22Rv1 (cell line): ENCODE results near the gene DNM2.

Source experiments
- ZFX ChIP-seq: fragments of 450-650 bp; IDR thresholded peaks from 2 replicates; pipeline ENCODE4 v1.6.1; 2017; ENCODE audit warnings: antibody characterized with exemption, borderline replicate concordance
- TF ChIP-seq, protein P1 (sequence below): fragments of 450-650 bp; IDR thresholded peaks from 2 replicates; pipeline ENCODE4 v1.5.1; 2017; ENCODE audit warnings: mild to moderate bottlenecking

DNA sequence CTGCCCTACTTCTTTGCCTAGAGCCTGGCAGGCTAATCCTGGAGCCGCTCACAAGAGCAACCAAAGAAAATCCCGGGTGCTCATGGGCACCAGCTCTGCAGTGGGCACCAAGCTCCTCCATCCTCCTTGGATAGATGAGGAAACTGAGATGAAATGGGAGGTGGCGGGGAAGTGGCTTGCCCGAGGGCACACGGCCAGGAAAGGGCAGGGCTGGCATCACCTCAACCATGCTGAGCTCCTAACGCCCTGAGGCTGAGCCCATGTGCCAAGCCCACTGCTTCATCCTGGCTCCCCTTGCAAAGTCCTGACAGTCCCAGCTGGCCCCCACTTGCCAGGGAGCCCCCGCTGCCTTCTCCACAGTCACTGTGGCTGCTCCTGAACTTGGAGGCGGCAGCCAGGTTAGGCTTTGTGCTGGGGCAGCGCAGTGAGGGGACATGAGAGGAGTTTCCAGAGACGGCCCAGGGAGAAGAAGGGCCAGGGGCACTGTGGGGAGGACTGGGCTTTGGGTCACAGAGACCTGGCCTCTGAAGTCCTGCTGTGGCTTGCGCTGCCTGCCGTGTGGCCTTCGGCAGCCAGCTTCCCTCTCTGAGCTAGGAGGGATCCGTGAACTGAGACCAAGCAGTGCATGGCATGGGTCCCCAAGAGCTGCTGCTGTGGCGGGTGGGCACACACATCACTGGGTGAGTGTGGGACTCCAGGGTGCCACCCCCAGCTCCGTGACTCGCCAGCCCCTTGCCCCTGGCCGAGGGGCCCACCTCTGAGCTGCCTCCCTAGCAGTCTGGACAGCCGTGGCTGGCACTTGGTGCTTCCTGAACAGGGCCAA, 100.6 kb downstream of the DNM2 start:
- TF ChIP-seq, protein P1, sequence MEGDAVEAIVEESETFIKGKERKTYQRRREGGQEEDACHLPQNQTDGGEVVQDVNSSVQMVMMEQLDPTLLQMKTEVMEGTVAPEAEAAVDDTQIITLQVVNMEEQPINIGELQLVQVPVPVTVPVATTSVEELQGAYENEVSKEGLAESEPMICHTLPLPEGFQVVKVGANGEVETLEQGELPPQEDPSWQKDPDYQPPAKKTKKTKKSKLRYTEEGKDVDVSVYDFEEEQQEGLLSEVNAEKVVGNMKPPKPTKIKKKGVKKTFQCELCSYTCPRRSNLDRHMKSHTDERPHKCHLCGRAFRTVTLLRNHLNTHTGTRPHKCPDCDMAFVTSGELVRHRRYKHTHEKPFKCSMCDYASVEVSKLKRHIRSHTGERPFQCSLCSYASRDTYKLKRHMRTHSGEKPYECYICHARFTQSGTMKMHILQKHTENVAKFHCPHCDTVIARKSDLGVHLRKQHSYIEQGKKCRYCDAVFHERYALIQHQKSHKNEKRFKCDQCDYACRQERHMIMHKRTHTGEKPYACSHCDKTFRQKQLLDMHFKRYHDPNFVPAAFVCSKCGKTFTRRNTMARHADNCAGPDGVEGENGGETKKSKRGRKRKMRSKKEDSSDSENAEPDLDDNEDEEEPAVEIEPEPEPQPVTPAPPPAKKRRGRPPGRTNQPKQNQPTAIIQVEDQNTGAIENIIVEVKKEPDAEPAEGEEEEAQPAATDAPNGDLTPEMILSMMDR: no peak
- no peak for TF ChIP-seq ZFX
